Measurements from ENCODE around the gene PHF10.
"Not testable (repeated sequence)": the region's sequence is repeated elsewhere in the genome, so short reads cannot be mapped to it uniquely, and the experiment has no call there.

PHF10 gene

GRCh38 chr6:169723200-169723909 lies 945 bp downstream of the PHF10 start:
- DNase-seq (ENCODE audit: low read depth), result no peak

- no peak for DNase-seq (ENCODE audit: low read depth)
These were observed 1.7 kb downstream of the PHF10 start for GRCh38 chr6:169722362-169723199.

GRCh38 chr6:169720207-169720855 lies 4.0 kb downstream of the PHF10 start:
- no peak for DNase-seq (ENCODE audit: low read depth)

- DNase-seq (ENCODE audit: low read depth), result no peak
These were observed 5.2 kb downstream of the PHF10 start for GRCh38 chr6:169719117-169719516.

GRCh38 chr6:169714595-169714994 lies 9.7 kb downstream of the PHF10 start:
- no peak for DNase-seq (ENCODE audit: low read depth)

- DNase-seq (ENCODE audit: low read depth), result no peak
These were observed 10.1 kb downstream of the PHF10 start for GRCh38 chr6:169714178-169714577.

- no peak for DNase-seq (ENCODE audit: low read depth)
These were observed 14.3 kb downstream of the PHF10 start for GRCh38 chr6:169710009-169710408.

GRCh38 chr6:169709293-169709692 lies 15.0 kb downstream of the PHF10 start:
- DNase-seq (ENCODE audit: low read depth), result no peak

GRCh38 chr6:169707772-169708171 lies 16.5 kb downstream of the PHF10 start:
- DNase-seq (ENCODE audit: low read depth), result no peak

- DNase-seq (ENCODE audit: low read depth), result no peak
These were observed 21.5 kb downstream of the PHF10 start for GRCh38 chr6:169702840-169703246.

GRCh38 chr6:169701954-169702839 lies 22.1 kb downstream of the PHF10 start, which contains the start of the genes C6orf120 and WDR27:
Gene C6orf120 (plus strand): TSS chr6:169702126. CDS start chr6:169702460, 334 bp downstream.
Gene WDR27 (minus strand): TSS chr6:169702029. CDS start chr6:169689005, 13,024 bp downstream.
- DNase-seq (ENCODE audit: low read depth), result peak; percentile 91

- DNase-seq (ENCODE audit: low read depth), result no peak
These were observed 22.9 kb downstream of the PHF10 start for GRCh38 chr6:169701311-169701953.

GRCh38 chr6:169700296-169700695 lies 24.0 kb downstream of the PHF10 start:
- DNase-seq (ENCODE audit: low read depth), result no peak

GRCh38 chr6:169697115-169697514 lies 27.2 kb downstream of the PHF10 start:
- DNase-seq (ENCODE audit: low read depth), result not testable (repeated sequence)

GRCh38 chr6:169695131-169695530 lies 29.2 kb downstream of the PHF10 start:
- no peak for DNase-seq (ENCODE audit: low read depth)

- no peak for DNase-seq (ENCODE audit: low read depth)
These were observed 31.8 kb downstream of the PHF10 start for GRCh38 chr6:169692516-169692915.

GRCh38 chr6:169691260-169691659 lies 33.0 kb downstream of the PHF10 start:
- no peak for DNase-seq (ENCODE audit: low read depth)

- peak; percentile 69 for DNase-seq (ENCODE audit: low read depth)
These were observed 35.0 kb downstream of the PHF10 start for GRCh38 chr6:169689287-169689686.

- no peak for DNase-seq (ENCODE audit: low read depth)
These were observed 38.4 kb downstream of the PHF10 start for GRCh38 chr6:169685860-169686259.

GRCh38 chr6:169684056-169684455 lies 40.2 kb downstream of the PHF10 start:
- DNase-seq (ENCODE audit: low read depth), result no peak

- DNase-seq (ENCODE audit: low read depth), result no peak
These were observed 46.0 kb downstream of the PHF10 start for GRCh38 chr6:169678342-169678741.

Measured in stromal cell of bone marrow (primary cell).